ENCODE data around the gene FKBP2. TPM values are rescaled to one million over a fixed set of nuclear protein-coding genes. Genes with fewer than 3 reads are reported as not detected.

Gene FKBP2
- total RNA-seq, 1 experiment from 2014 or later, result 57.2 TPM

DNA sequence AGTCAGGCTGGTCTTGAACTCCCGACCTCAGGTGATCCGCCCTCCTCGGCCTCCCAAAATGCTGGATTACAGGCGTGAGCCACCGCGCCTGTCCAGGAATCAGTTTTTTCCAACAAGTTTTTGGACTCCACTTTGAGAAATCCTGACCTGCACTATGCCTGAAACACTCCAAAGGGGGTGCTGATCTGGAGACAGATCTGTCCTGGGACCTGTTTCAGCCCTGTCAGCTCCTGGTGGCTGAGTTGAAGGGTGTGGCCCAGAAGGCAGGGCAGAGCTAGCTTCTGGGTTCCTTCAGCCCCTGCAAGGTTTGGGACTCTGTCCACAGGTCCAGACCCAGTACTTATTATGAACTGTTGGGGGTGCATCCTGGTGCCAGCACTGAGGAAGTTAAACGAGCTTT lies 9.3 kb upstream of the FKBP2 start (continued):
- TF ChIP-seq ZNF138 (CRISPR knock-in tag; conservative IDR thresholded peaks at IDR 0.05), result no peak
- no peak for TF ChIP-seq GRHL2 (CRISPR knock-in tag; IDR thresholded peaks at IDR 0.05; ENCODE audit: insufficient replicate concordance, severe bottlenecking)
- TF ChIP-seq, protein P1, sequence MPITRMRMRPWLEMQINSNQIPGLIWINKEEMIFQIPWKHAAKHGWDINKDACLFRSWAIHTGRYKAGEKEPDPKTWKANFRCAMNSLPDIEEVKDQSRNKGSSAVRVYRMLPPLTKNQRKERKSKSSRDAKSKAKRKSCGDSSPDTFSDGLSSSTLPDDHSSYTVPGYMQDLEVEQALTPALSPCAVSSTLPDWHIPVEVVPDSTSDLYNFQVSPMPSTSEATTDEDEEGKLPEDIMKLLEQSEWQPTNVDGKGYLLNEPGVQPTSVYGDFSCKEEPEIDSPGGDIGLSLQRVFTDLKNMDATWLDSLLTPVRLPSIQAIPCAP (CRISPR knock-in tag; IDR thresholded peaks at IDR 0.05), result no peak
- no peak for TF ChIP-seq CREB1 (CRISPR knock-in tag; IDR thresholded peaks at IDR 0.05)
- TF ChIP-seq ETV6 (CRISPR knock-in tag; IDR thresholded peaks at IDR 0.05), result no peak
- TF ChIP-seq, protein P2, sequence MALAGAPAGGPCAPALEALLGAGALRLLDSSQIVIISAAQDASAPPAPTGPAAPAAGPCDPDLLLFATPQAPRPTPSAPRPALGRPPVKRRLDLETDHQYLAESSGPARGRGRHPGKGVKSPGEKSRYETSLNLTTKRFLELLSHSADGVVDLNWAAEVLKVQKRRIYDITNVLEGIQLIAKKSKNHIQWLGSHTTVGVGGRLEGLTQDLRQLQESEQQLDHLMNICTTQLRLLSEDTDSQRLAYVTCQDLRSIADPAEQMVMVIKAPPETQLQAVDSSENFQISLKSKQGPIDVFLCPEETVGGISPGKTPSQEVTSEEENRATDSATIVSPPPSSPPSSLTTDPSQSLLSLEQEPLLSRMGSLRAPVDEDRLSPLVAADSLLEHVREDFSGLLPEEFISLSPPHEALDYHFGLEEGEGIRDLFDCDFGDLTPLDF (CRISPR knock-in tag; IDR thresholded peaks at IDR 0.05), result no peak
- no peak for TF ChIP-seq MXD4 (CRISPR knock-in tag; IDR thresholded peaks at IDR 0.05; ENCODE audit: borderline replicate concordance)
- no peak for TF ChIP-seq ZNF671 (CRISPR knock-in tag; IDR thresholded peaks at IDR 0.05)
- TF ChIP-seq MYBL2 (CRISPR knock-in tag; IDR thresholded peaks at IDR 0.05), result no peak
- TF ChIP-seq, protein P3, sequence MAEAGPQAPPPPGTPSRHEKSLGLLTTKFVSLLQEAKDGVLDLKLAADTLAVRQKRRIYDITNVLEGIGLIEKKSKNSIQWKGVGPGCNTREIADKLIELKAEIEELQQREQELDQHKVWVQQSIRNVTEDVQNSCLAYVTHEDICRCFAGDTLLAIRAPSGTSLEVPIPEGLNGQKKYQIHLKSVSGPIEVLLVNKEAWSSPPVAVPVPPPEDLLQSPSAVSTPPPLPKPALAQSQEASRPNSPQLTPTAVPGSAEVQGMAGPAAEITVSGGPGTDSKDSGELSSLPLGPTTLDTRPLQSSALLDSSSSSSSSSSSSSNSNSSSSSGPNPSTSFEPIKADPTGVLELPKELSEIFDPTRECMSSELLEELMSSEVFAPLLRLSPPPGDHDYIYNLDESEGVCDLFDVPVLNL (CRISPR knock-in tag; IDR thresholded peaks at IDR 0.05; ENCODE audit: borderline replicate concordance, low read depth), result no peak
- TF ChIP-seq, protein P4, sequence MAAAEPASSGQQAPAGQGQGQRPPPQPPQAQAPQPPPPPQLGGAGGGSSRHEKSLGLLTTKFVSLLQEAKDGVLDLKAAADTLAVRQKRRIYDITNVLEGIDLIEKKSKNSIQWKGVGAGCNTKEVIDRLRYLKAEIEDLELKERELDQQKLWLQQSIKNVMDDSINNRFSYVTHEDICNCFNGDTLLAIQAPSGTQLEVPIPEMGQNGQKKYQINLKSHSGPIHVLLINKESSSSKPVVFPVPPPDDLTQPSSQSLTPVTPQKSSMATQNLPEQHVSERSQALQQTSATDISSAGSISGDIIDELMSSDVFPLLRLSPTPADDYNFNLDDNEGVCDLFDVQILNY (CRISPR knock-in tag; IDR thresholded peaks at IDR 0.05), result no peak

DNA sequence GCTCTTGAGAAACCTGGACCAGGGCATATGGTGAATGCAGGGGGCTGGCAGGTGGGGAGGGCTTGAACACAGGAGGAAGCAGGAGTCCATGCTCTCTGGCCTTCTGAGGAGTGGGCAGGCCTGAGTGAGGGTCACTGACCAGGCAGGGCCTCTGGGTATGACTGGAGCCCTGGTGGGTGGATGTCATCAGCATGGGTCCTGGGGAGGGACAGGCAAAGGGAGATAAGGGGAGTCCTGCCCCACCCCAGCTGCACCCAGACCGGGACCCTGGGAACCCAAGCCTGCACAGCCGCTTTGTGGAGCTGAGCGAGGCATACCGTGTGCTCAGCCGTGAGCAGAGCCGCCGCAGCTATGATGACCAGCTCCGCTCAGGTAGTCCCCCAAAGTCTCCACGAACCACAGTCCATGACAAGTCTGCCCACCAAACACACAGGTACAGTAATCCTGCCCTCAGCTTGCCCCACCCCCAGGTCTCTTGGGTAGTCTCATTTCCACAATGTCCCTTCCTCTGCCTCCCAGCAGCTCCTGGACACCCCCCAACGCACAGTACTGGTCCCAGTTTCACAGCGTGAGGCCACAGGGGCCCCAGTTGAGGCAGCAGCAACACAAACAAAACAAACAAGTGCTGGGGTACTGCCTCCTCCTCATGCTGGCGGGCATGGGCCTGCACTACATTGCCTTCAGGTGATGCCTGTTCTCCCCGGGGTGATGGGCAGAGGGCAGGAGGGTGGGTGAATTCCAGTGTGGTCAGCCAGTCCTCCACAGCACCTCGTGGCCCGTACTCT lies 8.5 kb upstream of the FKBP2 start:
- Mint-ChIP-seq H3K27me3 (ENCODE audit: low read depth) (peaks cover 16% of the 10 kb centered on the region), H3K9me3 (no peaks in the 10 kb centered on the region), H3K4me1 (peaks cover 31% of the 10 kb centered on the region), H3K4me3 (peak overlapping the region; percentile 82), H3K36me3 (peaks cover 3% of the 10 kb centered on the region; the same call in 1 of the 2 replicates), H3K27ac (no peak overlapping the region)
- CTCF ChIA-PET, result interaction anchor here (1.5 to 5.4 kb wide), 4 partner anchors 15 to 28 kb away, joined by 3 to 35 read pairs (median 18); partner anchors contain the start of gene PLCB3
- DNase-seq (ENCODE audit: low spot score) (no peak), ATAC-seq (no peak)
- POLR2A ChIA-PET, result interaction anchor here (1.3 to 1.5 kb wide), 2 partner anchors 9 to 72 kb away, joined by 3 to 4 read pairs; partner anchors contain the start of gene FKBP2
- TF ChIP-seq, protein P5, sequence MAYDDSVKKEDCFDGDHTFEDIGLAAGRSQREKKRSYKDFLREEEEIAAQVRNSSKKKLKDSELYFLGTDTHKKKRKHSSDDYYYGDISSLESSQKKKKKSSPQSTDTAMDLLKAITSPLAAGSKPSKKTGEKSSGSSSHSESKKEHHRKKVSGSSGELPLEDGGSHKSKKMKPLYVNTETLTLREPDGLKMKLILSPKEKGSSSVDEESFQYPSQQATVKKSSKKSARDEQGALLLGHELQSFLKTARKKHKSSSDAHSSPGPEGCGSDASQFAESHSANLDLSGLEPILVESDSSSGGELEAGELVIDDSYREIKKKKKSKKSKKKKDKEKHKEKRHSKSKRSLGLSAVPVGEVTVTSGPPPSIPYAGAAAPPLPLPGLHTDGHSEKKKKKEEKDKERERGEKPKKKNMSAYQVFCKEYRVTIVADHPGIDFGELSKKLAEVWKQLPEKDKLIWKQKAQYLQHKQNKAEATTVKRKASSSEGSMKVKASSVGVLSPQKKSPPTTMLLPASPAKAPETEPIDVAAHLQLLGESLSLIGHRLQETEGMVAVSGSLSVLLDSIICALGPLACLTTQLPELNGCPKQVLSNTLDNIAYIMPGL (CRISPR knock-in tag; IDR thresholded peaks at IDR 0.05), result no peak
- TF ChIP-seq NR2C2 (CRISPR knock-in tag; IDR thresholded peaks at IDR 0.05), result no peak
- no peak for TF ChIP-seq TCF7 (CRISPR knock-in tag; IDR thresholded peaks at IDR 0.05; ENCODE audit: low read depth)
- TF ChIP-seq, protein P2 (CRISPR knock-in tag; IDR thresholded peaks at IDR 0.05), result no peak
- no peak for TF ChIP-seq KAT7 (CRISPR knock-in tag; IDR thresholded peaks at IDR 0.05; ENCODE audit: borderline replicate concordance)

Data from WTC11 (cell line).